Progenitor cell of endocrine pancreas (in vitro differentiated cells): Measurements from ENCODE around the gene HAX1. TPM values are rescaled to one million over a fixed set of nuclear protein-coding genes. Genes with fewer than 3 reads are reported as not detected.
"Not testable (repeated sequence)": the region's sequence is repeated elsewhere in the genome, so short reads cannot be mapped to it uniquely, and the experiment has no call there.

Source experiments
- DNase-seq: peaks from one replicate; pipeline ENCODE4 v3.0.0; 2021; ENCODE audit warnings: low spot score; ENCODE audit not compliant: unreplicated experiment
- H3K27ac Mint-ChIP-seq: 2 replicates; pipeline ENCODE4 v1.8.0; 2021; ENCODE audit warnings: mild to moderate bottlenecking, moderate library complexity, mixed read lengths
- H3K27me3 Mint-ChIP-seq: 2 replicates; pipeline ENCODE4 v1.8.0; 2021; ENCODE audit warnings: mixed read lengths
- H3K36me3 Mint-ChIP-seq: 2 replicates; pipeline ENCODE4 v1.8.0; 2022; ENCODE audit warnings: mixed read lengths; ENCODE audit not compliant: insufficient read depth
- H3K4me1 Mint-ChIP-seq: 2 replicates; pipeline ENCODE4 v1.8.0; 2021; ENCODE audit warnings: low read depth, mixed read lengths
- H3K4me3 Mint-ChIP-seq: 2 replicates; pipeline ENCODE4 v1.8.0; 2021; ENCODE audit warnings: low read depth, mild to moderate bottlenecking, moderate library complexity, mixed read lengths
- H3K9me3 Mint-ChIP-seq: 2 replicates; pipeline ENCODE4 v1.8.0; 2021; ENCODE audit warnings: low read depth, mixed read lengths
- total RNA-seq: library from RNA; stranded (reverse); gene quantifications from 2 replicates; pipeline ENCODE4 v1.2.1, GENCODE V29; 2021
- TF ChIP-seq, protein P1 (sequence below): fragments of 200-600 bp; sonication (generic); IDR thresholded peaks from one replicate; pipeline ENCODE4 v1.5.0; 2021; ENCODE audit warnings: antibody characterized with exemption, mild to moderate bottlenecking; ENCODE audit not compliant: unreplicated experiment

The HAX1 gene
- total RNA-seq, 1 donor from 2014 or later = 52.3 TPM

- Mint-ChIP-seq H3K27me3 (no peaks in the 10 kb centered on the region), H3K36me3 (peaks cover 4% of the 10 kb centered on the region), H3K4me3 (no peak overlapping the region), H3K27ac (no peak overlapping the region), H3K9me3 (no peaks in the 10 kb centered on the region), H3K4me1 (peaks cover 13% of the 10 kb centered on the region)
- TF ChIP-seq, protein P1, sequence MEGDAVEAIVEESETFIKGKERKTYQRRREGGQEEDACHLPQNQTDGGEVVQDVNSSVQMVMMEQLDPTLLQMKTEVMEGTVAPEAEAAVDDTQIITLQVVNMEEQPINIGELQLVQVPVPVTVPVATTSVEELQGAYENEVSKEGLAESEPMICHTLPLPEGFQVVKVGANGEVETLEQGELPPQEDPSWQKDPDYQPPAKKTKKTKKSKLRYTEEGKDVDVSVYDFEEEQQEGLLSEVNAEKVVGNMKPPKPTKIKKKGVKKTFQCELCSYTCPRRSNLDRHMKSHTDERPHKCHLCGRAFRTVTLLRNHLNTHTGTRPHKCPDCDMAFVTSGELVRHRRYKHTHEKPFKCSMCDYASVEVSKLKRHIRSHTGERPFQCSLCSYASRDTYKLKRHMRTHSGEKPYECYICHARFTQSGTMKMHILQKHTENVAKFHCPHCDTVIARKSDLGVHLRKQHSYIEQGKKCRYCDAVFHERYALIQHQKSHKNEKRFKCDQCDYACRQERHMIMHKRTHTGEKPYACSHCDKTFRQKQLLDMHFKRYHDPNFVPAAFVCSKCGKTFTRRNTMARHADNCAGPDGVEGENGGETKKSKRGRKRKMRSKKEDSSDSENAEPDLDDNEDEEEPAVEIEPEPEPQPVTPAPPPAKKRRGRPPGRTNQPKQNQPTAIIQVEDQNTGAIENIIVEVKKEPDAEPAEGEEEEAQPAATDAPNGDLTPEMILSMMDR = peak; percentile 38
- DNase-seq = no peak
Measured at GRCh38 chr1:154276797-154277196, 4.4 kb downstream of the HAX1 start.

GRCh38 chr1:154287591-154287990 is 15.2 kb downstream of the HAX1 start:
- not testable (repeated sequence) for H3K4me3 Mint-ChIP-seq, DNase-seq, H3K4me1 Mint-ChIP-seq, H3K36me3 Mint-ChIP-seq, H3K27ac Mint-ChIP-seq, H3K9me3 Mint-ChIP-seq, H3K27me3 Mint-ChIP-seq

- TF ChIP-seq, protein P1 = no peak
- no peaks in the 10 kb centered on the region for H3K27me3 Mint-ChIP-seq
- peaks cover 7% of the 10 kb centered on the region for H3K4me1 Mint-ChIP-seq
- H3K9me3 Mint-ChIP-seq = peaks cover 7% of the 10 kb centered on the region
- DNase-seq = no peak
- H3K27ac Mint-ChIP-seq = no peak overlapping the region
- H3K36me3 Mint-ChIP-seq = peaks cover 3% of the 10 kb centered on the region
- no peak overlapping the region for H3K4me3 Mint-ChIP-seq
Measured at GRCh38 chr1:154288661-154289060, 16.2 kb downstream of the HAX1 start.

DNA sequence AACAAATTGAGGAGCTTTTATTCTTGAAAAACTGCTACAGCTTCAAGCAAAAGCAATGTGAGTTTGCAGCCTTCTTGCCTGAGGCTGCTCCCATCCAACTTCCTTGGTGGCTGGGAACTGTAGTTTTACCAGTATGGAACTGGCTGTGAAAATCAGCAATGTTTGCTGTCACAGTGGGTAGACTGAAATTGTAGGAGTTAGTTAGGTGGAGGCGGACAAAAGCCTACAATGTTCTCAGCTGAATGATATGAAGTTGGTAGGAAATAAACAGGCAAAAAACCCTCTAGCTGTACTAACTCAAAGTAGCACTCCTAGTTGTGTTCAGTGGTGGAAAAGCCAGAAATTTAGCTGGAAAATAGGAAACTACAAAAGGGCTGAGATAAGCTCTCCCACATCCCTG is 18.5 kb downstream of the HAX1 start:
- no peak overlapping the region for H3K27ac Mint-ChIP-seq
- TF ChIP-seq, protein P1 = no peak
- H3K4me1 Mint-ChIP-seq = peaks cover 7% of the 10 kb centered on the region
- H3K27me3 Mint-ChIP-seq = no peaks in the 10 kb centered on the region
- H3K9me3 Mint-ChIP-seq = peaks cover 16% of the 10 kb centered on the region
- H3K4me3 Mint-ChIP-seq = no peak overlapping the region
- DNase-seq = no peak
- peaks cover 7% of the 10 kb centered on the region for H3K36me3 Mint-ChIP-seq

GRCh38 chr1:154295408-154296235 is 23.2 kb downstream of the HAX1 start:
- peaks cover 16% of the 10 kb centered on the region for H3K9me3 Mint-ChIP-seq
- no peak overlapping the region for H3K4me3 Mint-ChIP-seq
- H3K4me1 Mint-ChIP-seq = no peaks in the 10 kb centered on the region
- TF ChIP-seq, protein P1 = no peak
- peaks cover 8% of the 10 kb centered on the region for H3K36me3 Mint-ChIP-seq
- DNase-seq = no peak
- H3K27ac Mint-ChIP-seq = no peak overlapping the region
- H3K27me3 Mint-ChIP-seq = no peaks in the 10 kb centered on the region

GRCh38 chr1:154301582-154301981 is 29.2 kb downstream of the HAX1 start:
- Mint-ChIP-seq H3K36me3 (peaks cover 1% of the 10 kb centered on the region), H3K27ac (no peak overlapping the region), H3K4me3 (no peak overlapping the region), H3K27me3 (no peaks in the 10 kb centered on the region), H3K4me1 (no peaks in the 10 kb centered on the region), H3K9me3 (peaks cover 3% of the 10 kb centered on the region)
- TF ChIP-seq, protein P1 = no peak
- no peak for DNase-seq
